Stimulated activated naive CD8-positive, alpha-beta T cell treated with anti-CD3 and anti-CD28 coated beads, Interleukin-15, Interleukin-2, amounts not matched to agents 100 U/mL and 50 U/mL, for 24 hours (primary cell): ENCODE results near the gene AZU1.
"Not testable (repeated sequence)": the region's sequence is repeated elsewhere in the genome, so short reads cannot be mapped to it uniquely, and the experiment has no call there.

Experiments
- ATAC-seq: fragments of 150-1000 bp; cut with Tn5 transposase; one replicate; pipeline ENCODE4 v1.10.0; 2021
- DNase-seq: peaks from one replicate; pipeline ENCODE4 v3.0.0; 2021

Gene AZU1

GRCh38 chr19:810883-811489 is 16.7 kb upstream of the AZU1 start:
- DNase-seq = no peak
- no peak for ATAC-seq

GRCh38 chr19:811506-812048 is 16.1 kb upstream of the AZU1 start:
- ATAC-seq = no peak
- DNase-seq = no peak

GRCh38 chr19:812049-812746 is 15.4 kb upstream of the AZU1 start:
- ATAC-seq (no peak), DNase-seq (no peak)

GRCh38 chr19:812747-813218 is 14.9 kb upstream of the AZU1 start:
- ATAC-seq = peak; percentile 7
- no peak for DNase-seq

GRCh38 chr19:813219-814151 is 14.2 kb upstream of the AZU1 start:
- peak; percentile 11 for ATAC-seq
- no peak for DNase-seq

- ATAC-seq = peak; percentile 7
- DNase-seq = no peak
These were observed 13.2 kb upstream of the AZU1 start for GRCh38 chr19:814152-815078.

- DNase-seq (no peak), ATAC-seq (peak; percentile 7)
These were observed 12.4 kb upstream of the AZU1 start for GRCh38 chr19:815079-815774.

GRCh38 chr19:815775-816499 is 11.7 kb upstream of the AZU1 start:
- DNase-seq (no peak), ATAC-seq (no peak)

GRCh38 chr19:816500-816857 is 11.2 kb upstream of the AZU1 start:
- ATAC-seq = no peak

GRCh38 chr19:820212-820611 is 7.4 kb upstream of the AZU1 start:
- ATAC-seq, DNase-seq: not testable (repeated sequence)

More at GRCh38 chr19:816500-816857, 11.2 kb upstream of the AZU1 start:
- no peak for DNase-seq

GRCh38 chr19:821231-821824 is 6.3 kb upstream of the AZU1 start:
- ATAC-seq (no peak), DNase-seq (no peak)

- ATAC-seq = no peak
These were observed 5.7 kb upstream of the AZU1 start, which contains the start of gene PLPPR3 for GRCh38 chr19:821825-822503. Gene PLPPR3 (minus strand): TSS chr19:821955. CDS start chr19:821559, 396 bp downstream.

GRCh38 chr19:823565-824121 is 4.0 kb upstream of the AZU1 start:
- no peak for ATAC-seq
- no peak for DNase-seq

More at GRCh38 chr19:821825-822503, 5.7 kb upstream of the AZU1 start, which contains the start of gene PLPPR3:
- DNase-seq = no peak

GRCh38 chr19:824885-825284 is 2.8 kb upstream of the AZU1 start:
- ATAC-seq (no peak), DNase-seq (no peak)

GRCh38 chr19:825897-826644 is 1.6 kb upstream of the AZU1 start:
- ATAC-seq (no peak), DNase-seq (no peak)

- ATAC-seq = no peak
- no peak for DNase-seq
These were observed 325 bp upstream of the AZU1 start for GRCh38 chr19:827314-827709.

- ATAC-seq (no peak), DNase-seq (no peak)
These were observed 1.6 kb downstream of the AZU1 start for GRCh38 chr19:829129-829758.
